Activated CD8-positive, alpha-beta T cell treated with anti-CD3 and anti-CD28 coated beads for 36 hours (primary cell): ENCODE measurements around the gene OPRM1. TPM values are rescaled to one million over a fixed set of nuclear protein-coding genes. Genes with fewer than 3 reads are reported as not detected.
"Not testable (repeated sequence)": the region's sequence is repeated elsewhere in the genome, so short reads cannot be mapped to it uniquely, and the experiment has no call there.

ENCODE experiments used
- ATAC-seq: fragments of 200-7000 bp; cut with Tn5 transposase; one replicate; pipeline ENCODE4 v1.10.0; 2021; ENCODE audit warnings: mild to moderate bottlenecking, moderate library complexity
- CTCF ChIA-PET: fragments of 350-600 bp; sonication (Branson Sonifier 250); formaldehyde crosslinking; loops from one replicate; lab custom pipeline; 2021; ENCODE audit warnings: antibody characterized with exemption; lab: Charles Lee
- POLR2A ChIA-PET: fragments of 350-600 bp; sonication (Branson Sonifier 250); formaldehyde crosslinking; loops from one replicate; lab custom pipeline; 2021; ENCODE audit warnings: antibody characterized with exemption; lab: Charles Lee
- DNase-seq: peaks from one replicate; pipeline ENCODE4 v3.0.0-alpha.2; 2020
- H3K27ac Mint-ChIP-seq: one replicate; pipeline ENCODE4 v1.8.0; 2021; ENCODE audit warnings: mild to moderate bottlenecking, mixed read lengths
- H3K27me3 Mint-ChIP-seq: one replicate; pipeline ENCODE4 v1.8.0; 2021; ENCODE audit warnings: mixed read lengths
- H3K36me3 Mint-ChIP-seq: one replicate; pipeline ENCODE4 v1.8.0; 2021; ENCODE audit warnings: low read depth, mixed read lengths
- H3K4me1 Mint-ChIP-seq: one replicate; pipeline ENCODE4 v1.8.0; 2021; ENCODE audit warnings: low read depth, mixed read lengths
- H3K4me3 Mint-ChIP-seq: one replicate; pipeline ENCODE4 v1.8.0; 2021; ENCODE audit warnings: mild to moderate bottlenecking, moderate library complexity, mixed read lengths
- H3K9me3 Mint-ChIP-seq: one replicate; pipeline ENCODE4 v1.8.0; 2021; ENCODE audit warnings: mixed read lengths
- CTCF ChIP-seq: fragments of 200-600 bp; IDR thresholded peaks from one replicate; pipeline ENCODE4 v1.8.0; 2022; ENCODE audit warnings: antibody characterized with exemption, mild to moderate bottlenecking
- intact Hi-C: fragments of 100-400 bp; cut with micrococcal nuclease; formaldehyde crosslinking; loops from one replicate; pipeline ENCODE4 v1.10.0; 2022
- total RNA-seq, 2 experiments: library from RNA; stranded (reverse); gene quantifications; one replicate each; pipeline ENCODE4 v1.2.3, GENCODE V29; 2021

The OPRM1 gene
- total RNA-seq, 2 experiments from 2014 or later, result not detected

- no peak for TF ChIP-seq CTCF
- intact Hi-C loops, result no loop called here
- ATAC-seq (no peak), DNase-seq (no peak)
- Mint-ChIP-seq H3K4me3 (no peak overlapping the region), H3K27ac (no peak overlapping the region), H3K9me3 (peaks cover 6% of the 10 kb centered on the region), H3K36me3 (peaks cover 49% of the 10 kb centered on the region), H3K4me1 (peaks cover 56% of the 10 kb centered on the region), H3K27me3 (no peaks in the 10 kb centered on the region)
- CTCF ChIA-PET, result interaction anchor here (1.2 to 5.3 kb wide), 4 partner anchors 9 to 131 kb away, joined by 3 to 36 read pairs (median 4); no protein-coding TSS in a partner anchor
- POLR2A ChIA-PET, result interaction anchor here (0.8 kb wide), 2 partner anchors 37 to 52 kb away, joined by 3 read pairs; no protein-coding TSS in a partner anchor
These were observed 128.1 kb downstream of the OPRM1 start for GRCh38 chr6:154167126-154167525.

- POLR2A ChIA-PET, result interaction anchor here (0.6 to 1.0 kb wide), 3 partner anchors 12 to 81 kb away, joined by 3 read pairs; no protein-coding TSS in a partner anchor
- ATAC-seq, result peak; percentile 71
- peaks cover 70% of the 10 kb centered on the region for H3K36me3 Mint-ChIP-seq
- TF ChIP-seq CTCF, result no peak
- H3K27ac Mint-ChIP-seq, result peak overlapping the region; percentile 82
- H3K4me1 Mint-ChIP-seq, result peaks cover 72% of the 10 kb centered on the region
- no peak overlapping the region for H3K4me3 Mint-ChIP-seq
- CTCF ChIA-PET, result interaction anchor here (0.7 to 3.4 kb wide), 8 partner anchors 9 to 108 kb away, joined by 3 to 11 read pairs (median 4); no protein-coding TSS in a partner anchor
- DNase-seq, result peak; percentile 40
- H3K27me3 Mint-ChIP-seq, result no peaks in the 10 kb centered on the region
- intact Hi-C loops, result no loop called here
- peaks cover 21% of the 10 kb centered on the region for H3K9me3 Mint-ChIP-seq
These were observed 130.3 kb downstream of the OPRM1 start for GRCh38 chr6:154169193-154169847.

GRCh38 chr6:154170106-154170505, 131.1 kb downstream of the OPRM1 start:
- ChIA-PET CTCF (interaction anchor here (0.7 to 3.4 kb wide), 8 partner anchors 9 to 107 kb away, joined by 3 to 11 read pairs (median 4); no protein-coding TSS in a partner anchor), POLR2A (interaction anchor here (0.8 to 1.0 kb wide), 2 partner anchors 13 to 47 kb away, joined by 3 read pairs; no protein-coding TSS in a partner anchor)
- no peaks in the 10 kb centered on the region for H3K27me3 Mint-ChIP-seq
- H3K9me3 Mint-ChIP-seq, result peaks cover 22% of the 10 kb centered on the region
- ATAC-seq (no peak), DNase-seq (no peak)
- intact Hi-C loops, result no loop called here
- peaks cover 76% of the 10 kb centered on the region for H3K36me3 Mint-ChIP-seq
- peak overlapping the region; percentile 11 for H3K27ac Mint-ChIP-seq
- TF ChIP-seq CTCF, result no peak
- no peak overlapping the region for H3K4me3 Mint-ChIP-seq
- H3K4me1 Mint-ChIP-seq, result peaks cover 75% of the 10 kb centered on the region

- H3K27ac Mint-ChIP-seq, H3K4me3 Mint-ChIP-seq, intact Hi-C loops, ATAC-seq, POLR2A ChIA-PET, DNase-seq, H3K27me3 Mint-ChIP-seq: not testable (repeated sequence)
- peaks cover 81% of the 10 kb centered on the region for H3K36me3 Mint-ChIP-seq
- H3K9me3 Mint-ChIP-seq, result peaks cover 30% of the 10 kb centered on the region
- CTCF ChIA-PET, result interaction anchor here (1.1 to 3.4 kb wide), 3 partner anchors 15 to 103 kb away, joined by 4 to 11 read pairs (median 5); no protein-coding TSS in a partner anchor
- peaks cover 72% of the 10 kb centered on the region for H3K4me1 Mint-ChIP-seq
These were observed 133.4 kb downstream of the OPRM1 start for GRCh38 chr6:154172393-154172792.

- intact Hi-C loops, result no loop called here
- no peaks in the 10 kb centered on the region for H3K27me3 Mint-ChIP-seq
- DNase-seq, result no peak
- peaks cover 46% of the 10 kb centered on the region for H3K4me1 Mint-ChIP-seq
- CTCF ChIA-PET, result interaction anchor here (0.8 to 1.6 kb wide), 2 partner anchors 9 kb away, joined by 4 read pairs; no protein-coding TSS in a partner anchor
- H3K36me3 Mint-ChIP-seq, result peaks cover 51% of the 10 kb centered on the region
- peak overlapping the region; percentile 22 for H3K27ac Mint-ChIP-seq
- peaks cover 23% of the 10 kb centered on the region for H3K9me3 Mint-ChIP-seq
- POLR2A ChIA-PET, result no interaction called here
- H3K4me3 Mint-ChIP-seq, result no peak overlapping the region
- ATAC-seq, result no peak
- no peak for TF ChIP-seq CTCF
These were observed 140.4 kb downstream of the OPRM1 start for GRCh38 chr6:154179434-154179833.
